NCI-H345 treated with DMSO at 0.1 percent for 48 hours (cell line): ENCODE measurements around the gene SHQ1.
"Not testable (repeated sequence)": the region's sequence is repeated elsewhere in the genome, so short reads cannot be mapped to it uniquely, and the experiment has no call there.

Source experiments
- DNase-seq: peaks from one replicate; lab custom pipeline; 2025; ENCODE audit not compliant: unreplicated experiment; lab: John Stamatoyannopoulos, UW

SHQ1 gene

DNA sequence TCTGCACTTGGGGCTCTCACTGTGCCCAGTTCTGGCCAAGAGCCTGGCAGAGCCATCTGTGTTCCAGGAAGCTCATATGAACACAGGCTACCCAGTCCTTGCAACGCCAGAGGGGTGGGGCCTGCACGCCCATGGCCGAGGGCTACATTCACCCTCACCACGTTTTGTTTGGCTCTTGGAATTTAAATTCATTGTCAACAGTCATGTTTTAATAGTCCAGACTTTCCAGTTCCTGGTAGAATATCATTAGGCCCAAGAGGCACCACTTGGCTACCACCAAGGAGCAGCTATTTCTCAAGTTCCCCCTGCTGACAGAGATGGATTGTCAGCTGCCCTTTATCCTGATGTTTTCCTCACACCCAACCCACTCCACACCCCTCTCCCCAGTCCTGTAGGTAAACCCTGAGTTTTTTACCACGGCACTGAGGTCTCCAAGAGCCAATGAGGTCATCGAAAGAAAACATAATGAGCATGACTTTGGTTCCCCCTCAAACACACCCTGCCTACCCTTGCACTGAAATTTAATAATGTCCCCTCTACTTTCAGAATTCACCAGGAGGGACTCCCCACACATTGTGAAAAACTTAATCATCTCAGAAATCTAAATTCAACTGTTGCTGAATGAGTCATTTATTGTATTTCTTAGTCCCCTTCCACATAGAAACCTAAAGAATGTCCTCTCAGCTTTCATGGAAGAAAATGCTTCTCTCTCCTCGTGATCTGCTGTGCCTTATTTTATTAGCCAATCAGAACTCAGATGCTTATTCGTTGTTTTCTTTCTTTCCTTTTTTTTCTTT is 125.1 kb downstream of the SHQ1 start:
- no peak for DNase-seq

DNA sequence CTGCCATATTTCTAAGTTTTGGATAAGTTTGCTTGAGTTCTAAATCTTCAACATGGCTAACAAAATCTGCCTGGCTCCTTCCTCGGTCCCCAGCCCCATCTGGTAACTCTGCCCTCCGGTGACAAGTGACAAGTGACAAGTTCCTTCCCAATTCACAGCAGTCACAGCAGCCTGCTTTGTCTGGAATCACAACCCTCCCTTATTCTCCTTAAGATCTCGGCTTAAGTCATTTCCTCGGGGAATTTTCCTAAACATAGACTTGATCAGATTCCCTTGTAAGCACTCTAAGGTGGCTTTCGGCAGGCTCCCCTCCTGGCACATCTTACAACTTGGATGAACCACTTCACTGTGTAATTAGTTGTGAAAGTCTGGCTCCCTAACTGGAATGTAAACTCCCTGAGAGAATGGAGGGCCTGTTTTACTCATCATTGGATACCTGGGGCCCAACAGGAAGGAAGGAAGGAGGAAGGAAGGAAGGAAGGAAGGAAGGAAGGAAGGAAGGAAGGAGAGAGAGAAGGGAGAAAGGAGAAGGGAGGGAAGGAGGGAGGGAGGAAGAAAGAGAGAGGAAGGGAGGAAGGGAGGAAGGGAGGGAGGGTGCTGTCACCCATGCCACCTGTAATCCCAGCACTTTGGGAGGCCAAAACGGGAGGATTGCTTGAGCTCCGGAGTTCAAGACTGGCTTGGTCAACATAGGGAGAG is 126.4 kb downstream of the SHQ1 start:
- DNase-seq: no peak

DNA sequence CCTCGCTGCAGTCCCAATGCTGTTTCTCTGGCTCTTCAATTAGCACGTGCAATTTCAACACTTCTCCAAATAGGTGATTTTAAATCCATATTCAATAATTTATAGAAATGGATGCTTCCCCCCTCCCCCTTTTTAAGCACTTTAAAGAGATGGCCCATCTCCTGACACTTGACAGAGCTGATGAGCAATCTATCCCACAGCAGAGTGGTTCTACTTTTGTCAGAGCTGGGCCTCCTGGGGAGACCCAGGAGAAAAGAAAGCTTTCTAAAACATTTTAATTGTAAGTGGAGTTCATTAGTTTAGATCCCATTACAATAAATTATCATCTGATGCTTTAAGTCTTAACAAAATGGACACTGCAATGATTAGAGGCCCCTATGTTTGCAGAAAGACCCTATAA is 127.7 kb downstream of the SHQ1 start:
- no peak for DNase-seq

DNA sequence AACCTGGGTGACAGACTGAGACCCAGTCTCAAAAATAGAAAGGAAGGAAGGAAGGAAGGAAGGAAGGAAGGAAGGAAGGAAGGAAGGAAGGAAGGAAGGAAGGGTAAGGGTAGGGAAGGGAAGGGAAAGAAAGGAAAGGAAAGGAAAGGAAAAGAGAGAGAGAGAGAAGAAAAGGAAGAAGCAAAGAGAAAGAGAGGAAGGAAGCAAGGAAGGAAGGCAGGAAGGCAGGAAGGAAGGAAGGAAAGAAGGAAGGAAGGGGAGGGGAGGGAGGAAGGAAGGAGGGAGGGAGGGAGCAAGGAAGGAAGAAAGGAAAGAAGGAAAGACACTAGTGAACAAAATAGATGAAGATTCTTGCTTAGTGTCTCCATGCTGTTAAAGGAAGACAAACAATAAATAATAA is 129.1 kb downstream of the SHQ1 start:
- DNase-seq: no peak

DNA sequence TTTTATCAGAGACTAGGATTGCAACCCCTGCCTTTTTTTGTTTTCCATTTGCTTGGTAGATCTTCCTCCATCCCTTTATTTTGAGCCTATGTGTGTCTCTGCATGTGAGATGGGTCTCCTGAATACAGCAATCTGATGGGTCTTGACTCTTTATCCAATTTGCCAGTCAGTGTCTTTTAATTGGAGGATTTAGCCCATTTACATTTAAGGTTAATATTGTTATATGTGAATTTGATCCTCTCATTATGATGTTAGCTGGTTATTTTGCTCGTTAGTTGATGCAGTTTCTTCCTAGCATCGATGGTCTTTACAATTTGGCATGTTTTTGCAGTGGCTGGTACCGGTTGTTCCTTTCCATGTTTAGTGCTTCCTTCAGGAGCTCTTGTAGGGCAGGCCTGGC is 134.1 kb downstream of the SHQ1 start:
- DNase-seq: not testable (repeated sequence)

DNA sequence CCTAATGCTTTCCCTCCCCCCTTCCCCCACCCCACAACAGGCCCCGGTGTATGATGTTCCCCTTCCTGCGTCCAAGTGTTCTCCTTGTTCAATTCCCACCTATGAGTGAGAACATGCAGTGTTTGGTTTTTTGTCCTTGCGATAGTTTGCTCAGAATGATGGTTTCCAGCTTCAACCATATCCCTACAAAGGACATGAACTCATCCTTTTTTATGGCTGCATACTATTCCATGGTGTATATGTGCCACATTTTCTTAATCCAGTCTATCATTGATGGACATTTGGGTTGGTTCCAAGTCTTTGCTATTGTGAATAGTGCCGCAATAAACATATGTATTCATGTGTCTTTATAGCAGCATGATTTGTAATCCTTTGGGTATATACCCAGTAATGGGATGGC is 137.8 kb downstream of the SHQ1 start:
- DNase-seq: not testable (repeated sequence)

DNA sequence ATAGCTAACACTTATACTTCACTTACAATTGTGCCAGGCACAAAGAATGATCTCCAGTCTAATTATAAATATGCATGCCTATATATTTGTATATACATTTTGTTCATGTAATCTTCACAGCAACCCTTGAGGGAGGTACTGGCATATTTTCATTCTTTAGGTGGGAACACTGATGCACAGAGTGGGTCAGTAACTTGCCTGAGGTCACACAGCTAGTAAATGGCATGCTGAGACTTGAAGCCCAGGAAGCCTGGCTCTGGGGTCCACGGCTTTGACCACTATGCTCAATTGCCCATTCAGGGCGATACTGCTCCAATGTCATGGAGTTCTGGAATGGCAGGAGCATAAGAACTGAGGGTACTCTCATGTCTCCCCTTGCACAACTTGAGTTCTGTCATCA is 139.8 kb downstream of the SHQ1 start:
- no peak for DNase-seq

DNA sequence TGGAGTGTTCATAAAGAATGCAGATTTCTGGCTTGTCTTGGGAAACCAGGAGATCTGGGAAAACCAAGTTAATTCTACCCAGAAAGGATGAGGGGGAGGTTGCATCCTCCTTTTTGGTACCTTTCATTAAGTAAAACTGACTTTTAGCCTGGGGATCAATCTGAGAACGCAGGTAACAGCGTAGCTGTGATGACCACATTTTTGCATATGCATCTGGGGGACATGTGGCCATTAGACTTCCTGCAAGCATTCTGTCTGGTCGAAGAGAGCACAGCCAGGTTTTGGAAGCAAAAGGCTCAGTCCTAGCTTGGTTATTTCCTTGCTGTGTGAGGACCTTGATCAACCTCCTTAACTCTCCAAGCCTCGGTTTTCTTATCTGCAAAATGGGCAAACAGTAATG is 145.2 kb downstream of the SHQ1 start:
- no peak for DNase-seq

DNA sequence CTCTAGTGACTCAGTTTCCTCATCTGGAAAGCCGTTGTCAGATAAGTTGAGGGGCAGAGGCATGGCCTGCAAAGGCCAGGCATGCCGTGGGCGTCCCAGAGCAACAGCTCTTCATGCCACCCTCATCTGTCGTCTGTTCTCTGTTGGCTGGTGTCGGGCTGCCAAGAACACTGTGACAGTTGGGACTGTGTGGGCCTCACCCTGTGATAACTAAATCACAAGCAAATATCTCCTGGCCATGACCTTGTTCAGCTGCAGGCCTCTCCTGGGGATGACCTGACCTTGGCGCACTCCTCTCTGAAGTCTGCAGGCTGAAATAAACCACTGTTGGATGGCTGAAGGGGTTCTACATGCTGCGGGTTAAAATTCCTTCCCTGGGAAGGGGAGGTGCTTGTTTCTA is 145.9 kb downstream of the SHQ1 start:
- no peak for DNase-seq

DNA sequence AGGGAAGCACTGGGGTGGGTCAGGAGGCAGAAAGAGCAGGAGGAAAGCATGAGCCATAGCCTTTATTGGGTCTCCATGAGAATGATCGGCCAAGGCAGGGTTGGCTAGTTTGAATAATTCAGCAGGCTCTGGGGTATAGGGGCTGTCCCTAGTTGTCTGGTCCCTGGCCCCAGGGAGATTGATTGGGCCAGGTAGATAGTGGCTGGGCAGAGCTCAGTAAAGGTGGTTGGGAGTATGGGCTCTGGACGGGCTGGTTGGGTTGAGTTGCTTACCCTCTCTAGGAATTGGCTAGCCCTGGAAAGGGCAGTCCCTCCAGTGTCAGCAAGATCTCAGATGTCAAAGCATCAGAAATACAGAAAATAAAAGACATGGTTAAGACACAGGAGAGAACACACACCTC is 148.1 kb downstream of the SHQ1 start:
- DNase-seq: no peak

DNA sequence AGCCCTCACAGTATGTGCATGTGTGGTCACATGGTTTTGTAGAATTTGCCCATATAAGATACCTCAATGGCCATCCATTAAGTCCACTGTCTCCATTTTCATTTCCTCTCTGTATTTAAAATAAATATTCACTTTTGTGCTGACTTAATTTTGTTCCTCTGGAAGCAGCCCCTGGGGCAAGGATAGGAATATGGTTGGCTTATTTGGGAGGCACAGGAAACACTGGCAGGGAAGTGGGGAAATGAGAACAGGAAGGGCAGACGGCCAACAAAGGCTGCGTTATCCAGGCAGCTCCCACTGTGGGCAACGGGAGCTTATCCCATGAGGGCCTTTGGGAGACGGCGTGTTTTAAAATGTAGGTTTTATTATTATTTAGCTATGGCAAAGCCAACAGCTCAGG is 148.6 kb downstream of the SHQ1 start:
- no peak for DNase-seq
